A549 (cell line): ENCODE data around the gene NPHP1. TPM values are rescaled to one million over a fixed set of nuclear protein-coding genes. Genes with fewer than 3 reads are reported as not detected.

ENCODE experiments used
- ATAC-seq, 2 experiments: fragments of 200-7000 bp in 1 of 2; fragments of >200 bp in 1 of 2; cut with Nextera tagmentation in 1 of 2; cut with Tn5 transposase in 1 of 2; 3 replicates each; pipeline versions ENCODE4 v1.8.0 to v1.9.1; 2018 to 2020; ENCODE audit warnings: mild to moderate bottlenecking in 1 of 2, moderate library complexity in 1 of 2
- CTCF ChIA-PET: fragments of 300-600 bp; sonication (Branson Sonifier 250); formaldehyde crosslinking; extraction: SDS; loops from one replicate; lab custom pipeline; 2021; ENCODE audit warnings: antibody characterized with exemption, inconsistent platforms; lab: Yijun Ruan, JAX
- POLR2A ChIA-PET: fragments of 350-600 bp; formaldehyde crosslinking; extraction: SDS; loops from one replicate; lab custom pipeline; 2021; ENCODE audit warnings: antibody characterized with exemption, inconsistent platforms; lab: Yijun Ruan, JAX
- DNase-seq, 2 experiments: peaks; one replicate each; pipeline versions ENCODE4 v3.0.0 to v3.0.0-alpha.2; 2011 to 2016; ENCODE audit warnings: low read depth in 1 of 2, low spot score in 1 of 2
- FAIRE-seq: peaks from 2 replicates; lab custom pipeline; 2011; peaks lifted over from hg19 to GRCh38; lab: Jason Lieb, UNC
- H3K27ac ChIP-seq, 2 experiments: fragments of >200 bp; sonication (Bioruptor Twin); formaldehyde crosslinking; 3 replicates each; pipeline ENCODE4 v1.5.1; 2016 to 2017
- H3K4me1 ChIP-seq: fragments of >200 bp; sonication (Bioruptor Twin); formaldehyde crosslinking; 3 replicates; pipeline ENCODE4 v1.6.1; 2016
- H3K4me2 ChIP-seq: fragments of >200 bp; sonication (Bioruptor Twin); formaldehyde crosslinking; 3 replicates; pipeline ENCODE4 v1.6.1; 2016
- H3K4me3 ChIP-seq: fragments of >200 bp; sonication (Bioruptor Twin); formaldehyde crosslinking; 3 replicates; pipeline ENCODE4 v1.5.1; 2016
- H3K9me3 ChIP-seq: fragments of >200 bp; sonication (Bioruptor Twin); formaldehyde crosslinking; 3 replicates; pipeline ENCODE4 v1.6.1; 2016
- CBX2 ChIP-seq: fragments of 200-600 bp; sonication (generic); IDR thresholded peaks from 2 replicates; pipeline ENCODE4 v1.6.1; 2016; ENCODE audit warnings: low read depth, mild to moderate bottlenecking, borderline replicate concordance
- CBX8 ChIP-seq: fragments of 200-600 bp; sonication (generic); IDR thresholded peaks from 2 replicates; pipeline ENCODE4 v1.6.1; 2016
- EHMT2 ChIP-seq: fragments of 200-600 bp; sonication (generic); IDR thresholded peaks from 2 replicates; pipeline ENCODE4 v1.6.1; 2016; ENCODE audit warnings: antibody characterized with exemption, low read depth, mild to moderate bottlenecking, moderate library complexity
- ESRRA ChIP-seq: fragments of 150-350 bp; IDR thresholded peaks from 2 replicates; pipeline ENCODE4 v1.6.1; 2014; ENCODE audit warnings: mild to moderate bottlenecking, low read length, borderline replicate concordance
- GATA3 ChIP-seq: IDR thresholded peaks from 2 replicates; pipeline ENCODE4 v1.6.1; 2012; ENCODE audit warnings: borderline replicate concordance
- HOXB5 ChIP-seq: fragments of 250-450 bp; sonication (Bioruptor Pico); IDR thresholded peaks from 2 replicates; pipeline ENCODE4 v1.5.0; 2020; ENCODE audit warnings: mild to moderate bottlenecking, moderate library complexity
- JUN ChIP-seq, 2 experiments: fragments of >200 bp; sonication (Bioruptor Twin); formaldehyde crosslinking; IDR thresholded peaks; 2 replicates in 1 of 2; 3 replicates in 1 of 2; pipeline ENCODE4 v1.6.1; 2016 to 2017
- KDM5A ChIP-seq: fragments of 200-600 bp; sonication (generic); IDR thresholded peaks from 2 replicates; pipeline ENCODE4 v1.6.1; 2016; ENCODE audit warnings: antibody characterized with exemption, mild to moderate bottlenecking
- NPAS2 ChIP-seq: fragments of 250-450 bp; sonication (Bioruptor Pico); IDR thresholded peaks from 2 replicates; pipeline ENCODE4 v1.8.0; 2022; ENCODE audit warnings: mild to moderate bottlenecking, moderate library complexity, borderline replicate concordance
- NR3C1 ChIP-seq: fragments of >200 bp; sonication (Bioruptor Twin); formaldehyde crosslinking; IDR thresholded peaks from 3 replicates; pipeline ENCODE4 v1.6.1; 2017
- PHF8 ChIP-seq: fragments of 200-600 bp; sonication (generic); IDR thresholded peaks from 2 replicates; pipeline ENCODE4 v1.6.1; 2016; ENCODE audit warnings: low read depth, mild to moderate bottlenecking, antibody characterized with exemption, moderate library complexity, borderline replicate concordance
- RARB ChIP-seq: fragments of 250-450 bp; sonication (Bioruptor Pico); IDR thresholded peaks from 2 replicates; pipeline ENCODE4 v1.8.0; 2021; ENCODE audit warnings: mild to moderate bottlenecking, moderate library complexity
- RCOR1 ChIP-seq: fragments of 150-350 bp; IDR thresholded peaks from 2 replicates; pipeline ENCODE4 v1.6.1; 2014; ENCODE audit warnings: antibody characterized with exemption, low read length, low read depth
- SMC3 ChIP-seq: fragments of >200 bp; sonication (Bioruptor Twin); formaldehyde crosslinking; IDR thresholded peaks from 3 replicates; pipeline ENCODE4 v1.6.1; 2018; ENCODE audit warnings: inconsistent platforms
- ZFP36 ChIP-seq: fragments of 450-650 bp; IDR thresholded peaks from 2 replicates; pipeline ENCODE4 v1.6.1; 2014; ENCODE audit warnings: borderline replicate concordance; ENCODE audit not compliant: partially characterized antibody
- ZSCAN20 ChIP-seq: fragments of 250-450 bp; sonication (Bioruptor Pico); IDR thresholded peaks from 2 replicates; pipeline ENCODE4 v1.8.0; 2022; ENCODE audit warnings: mild to moderate bottlenecking, moderate library complexity
- WGBS: methylation state at CpG from one replicate; pipeline ENCODE4 v1.1.6; 2017; ENCODE audit errors: missing lambda C conversion rate; 5-methylcytosine and 5-hydroxymethylcytosine counted together
- polyA plus RNA-seq, 4 experiments: library from polyadenylated mRNA; depleted of rRNA in 3 of 4; stranded (reverse); fragments of >200 nt; fragmentation: RNase III in 1 of 4; extraction: RNeasy Plus Mini Kit Qiagen cat#74134 plus additional on column Dnase treatment in 1 of 4; gene quantifications; 2 replicates in 3 of 4; 3 replicates in 1 of 4; pipeline ENCODE4 v1.2.3, GENCODE V29; 2011 to 2017
- TF ChIP-seq, protein P1 (sequence below): IDR thresholded peaks from 2 replicates; pipeline ENCODE4 v1.6.1; 2012
- TF ChIP-seq, protein P2 (sequence below): fragments of >200 bp; sonication (Bioruptor Twin); formaldehyde crosslinking; IDR thresholded peaks from 2 replicates; pipeline ENCODE4 v1.6.1; 2016
- TF ChIP-seq, protein P3 (sequence below): fragments of 250-450 bp; sonication (Bioruptor Pico); IDR thresholded peaks from 2 replicates; pipeline ENCODE4 v1.5.0; 2020; ENCODE audit warnings: low read depth, mild to moderate bottlenecking, moderate library complexity

NPHP1 gene
- polyA plus RNA-seq, 2 of the 4 experiments (the other 2 are of a cell fraction): 8.4 to 15.4 TPM

DNA sequence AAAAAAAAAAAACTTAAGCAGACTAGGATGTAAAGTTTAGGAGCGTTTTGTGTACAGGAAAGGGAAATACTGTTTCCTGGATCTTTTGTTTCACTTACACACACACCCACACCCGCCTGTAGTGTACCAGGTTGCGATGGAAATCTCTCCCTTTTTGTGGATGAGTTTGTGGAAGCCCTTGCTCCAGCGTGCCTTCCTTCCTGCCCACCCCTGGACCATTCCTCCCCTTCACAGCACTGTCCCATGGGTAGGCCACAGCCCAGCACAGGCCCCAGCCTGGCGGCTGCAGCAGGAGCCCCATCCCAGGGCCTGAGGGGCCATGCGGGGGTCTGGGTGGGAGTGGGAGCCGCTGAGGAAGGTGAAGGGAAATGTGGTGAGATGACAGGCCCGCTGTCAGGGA lies 104.3 kb downstream of the NPHP1 start:
- Histone ChIP-seq H3K9me3 (no peaks in the 10 kb centered on the region), H3K27ac (peak overlapping the region; percentile 98 to 100), H3K4me1 (peaks cover 87% of the 10 kb centered on the region), H3K4me2 (peak overlapping the region; percentile 88), H3K4me3 (no peak overlapping the region)
- ATAC-seq: no peak
- DNase-seq: no peak
- no peak for TF ChIP-seq ZSCAN20 (CRISPR knock-in tag)
- WGBS: 53% methylated on average over 8 of the region's 8 CpGs
- ChIA-PET POLR2A (no interaction called here), CTCF (interaction anchor here (1.9 kb wide), 1 partner anchor 15 kb away, joined by 7 read pairs; the partner anchor contains the start of gene MALL)
- no peak for FAIRE-seq

DNA sequence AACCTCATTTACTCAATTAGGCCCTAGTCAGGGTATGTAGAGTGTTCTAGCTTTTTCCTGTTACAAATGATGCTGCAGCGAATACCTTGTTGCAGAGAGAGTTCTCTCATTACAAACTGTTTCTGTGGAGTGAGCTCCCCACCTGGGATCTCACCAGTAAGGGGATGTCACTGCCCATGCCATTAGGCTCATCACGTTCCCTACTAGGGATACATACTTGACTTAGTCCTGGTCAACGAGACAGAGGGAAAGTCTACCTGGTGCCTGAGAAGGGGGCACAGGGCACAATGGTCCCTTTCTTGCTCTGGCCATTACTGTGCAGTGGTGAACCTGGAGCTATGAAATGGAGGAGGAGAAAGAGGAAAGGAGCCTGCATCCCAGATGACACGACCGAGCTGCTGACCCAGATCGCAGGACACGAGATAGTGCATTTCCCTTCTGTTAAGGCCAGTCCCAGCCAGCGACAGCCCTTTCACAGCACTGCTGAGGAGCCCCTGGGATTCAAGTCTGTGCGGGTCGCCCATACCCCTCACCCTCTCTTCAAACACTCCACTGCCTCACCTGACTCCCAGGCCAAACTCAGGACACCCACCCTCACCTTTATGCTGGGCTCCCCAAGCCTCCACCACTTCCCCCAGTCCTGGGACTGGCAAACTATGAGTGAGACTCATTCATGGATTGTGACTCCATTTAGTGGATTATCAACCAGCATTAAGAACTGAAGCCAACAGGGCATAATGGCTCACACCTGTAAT lies 105.2 kb downstream of the NPHP1 start:
- Histone ChIP-seq H3K27ac (peak overlapping the region; percentile 98 to 100), H3K4me1 (peaks cover 84% of the 10 kb centered on the region), H3K4me3 (no peak overlapping the region), H3K9me3 (no peaks in the 10 kb centered on the region), H3K4me2 (peak overlapping the region; percentile 88)
- ATAC-seq (no peak), FAIRE-seq (no peak), DNase-seq (no peak)
- ChIA-PET CTCF (interaction anchor here (0.5 to 1.9 kb wide), 2 partner anchors 16 to 49 kb away, joined by 3 to 7 read pairs; partner anchors contain the start of gene MALL), POLR2A (no interaction called here)
- WGBS: 86% methylated on average over 10 of the region's 10 CpGs
- TF ChIP-seq CBX2 (no peak), SMC3 (no peak), KDM5A (no peak), NR3C1 (no peak), RARB (CRISPR knock-in tag) (no peak), ESRRA (no peak)
- TF ChIP-seq, protein P1, sequence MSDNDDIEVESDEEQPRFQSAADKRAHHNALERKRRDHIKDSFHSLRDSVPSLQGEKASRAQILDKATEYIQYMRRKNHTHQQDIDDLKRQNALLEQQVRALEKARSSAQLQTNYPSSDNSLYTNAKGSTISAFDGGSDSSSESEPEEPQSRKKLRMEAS: no peak

DNA sequence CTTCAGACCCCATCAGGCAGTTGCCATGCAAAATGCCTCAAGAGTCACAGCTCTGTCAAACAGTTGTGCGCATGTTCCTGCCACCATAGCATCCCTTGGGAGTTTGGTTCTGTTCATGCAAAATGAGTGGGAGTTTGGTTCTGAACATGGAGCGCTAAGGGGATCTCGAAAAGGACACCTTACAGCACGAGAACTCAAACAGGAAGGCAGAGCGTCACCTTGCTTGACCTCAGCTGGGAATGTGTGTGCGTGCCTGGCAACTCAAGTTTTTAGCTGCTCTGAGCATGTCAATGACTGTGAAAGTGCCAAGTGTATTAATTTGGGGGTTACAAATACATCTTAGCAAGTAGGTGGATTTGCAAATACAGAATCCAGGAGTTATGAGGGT lies 105.8 kb downstream of the NPHP1 start:
- DNase-seq: peak in 1 of 2 experiments; percentile 37
- ChIA-PET POLR2A (no interaction called here), CTCF (interaction anchor here (0.5 to 1.0 kb wide), 3 partner anchors 17 to 57 kb away, joined by 3 to 4 read pairs (median 3); partner anchors contain the start of gene MALL)
- peak overlapping the region; percentile 98 to 100 for H3K27ac ChIP-seq
- H3K4me1 ChIP-seq: peaks cover 77% of the 10 kb centered on the region
- FAIRE-seq: no peak
- H3K4me2 ChIP-seq: no peak overlapping the region
- WGBS: 97% methylated on average over 6 of the region's 6 CpGs
- no peak overlapping the region for H3K4me3 ChIP-seq
- no peak for ATAC-seq
- no peaks in the 10 kb centered on the region for H3K9me3 ChIP-seq
- TF ChIP-seq, protein P2, sequence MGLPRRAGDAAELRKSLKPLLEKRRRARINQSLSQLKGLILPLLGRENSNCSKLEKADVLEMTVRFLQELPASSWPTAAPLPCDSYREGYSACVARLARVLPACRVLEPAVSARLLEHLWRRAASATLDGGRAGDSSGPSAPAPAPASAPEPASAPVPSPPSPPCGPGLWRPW: no peak
- TF ChIP-seq ZFP36 (no peak), SMC3 (no peak), PHF8 (no peak), NPAS2 (no peak), HOXB5 (CRISPR knock-in tag) (no peak), GATA3 (no peak), CBX8 (no peak), JUN (IDR thresholded peaks at IDR 0.05) (no peak), EHMT2 (no peak), RCOR1 (no peak)
- TF ChIP-seq, protein P3, sequence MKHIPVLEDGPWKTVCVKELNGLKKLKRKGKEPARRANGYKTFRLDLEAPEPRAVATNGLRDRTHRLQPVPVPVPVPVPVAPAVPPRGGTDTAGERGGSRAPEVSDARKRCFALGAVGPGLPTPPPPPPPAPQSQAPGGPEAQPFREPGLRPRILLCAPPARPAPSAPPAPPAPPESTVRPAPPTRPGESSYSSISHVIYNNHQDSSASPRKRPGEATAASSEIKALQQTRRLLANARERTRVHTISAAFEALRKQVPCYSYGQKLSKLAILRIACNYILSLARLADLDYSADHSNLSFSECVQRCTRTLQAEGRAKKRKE (CRISPR knock-in tag): no peak
